GM12865 (cell line): ENCODE measurements around the gene KRT36.

Experiments
- DNase-seq: peaks from one replicate; pipeline ENCODE4 v3.0.0; 2010; ENCODE audit warnings: low read depth
- H3K4me3 ChIP-seq: 2 replicates; pipeline ENCODE4 v1.5.1; 2011; ENCODE audit warnings: mild to moderate bottlenecking, low read depth, low read length, control low read depth
- CTCF ChIP-seq: IDR thresholded peaks from 2 replicates; pipeline ENCODE4 v1.5.1; 2011; ENCODE audit warnings: low read length, control low read depth, low read depth, inconsistent platforms; ENCODE audit not compliant: insufficient read depth; ENCODE audit errors: missing control alignments

Gene KRT36

GRCh38 chr17:41510251-41511065, 20.7 kb upstream of the KRT36 start:
- TF ChIP-seq CTCF, result no peak
- H3K4me3 ChIP-seq, result no peak overlapping the region
- DNase-seq, result no peak

GRCh38 chr17:41507315-41507880, 17.7 kb upstream of the KRT36 start:
- TF ChIP-seq CTCF, result no peak
- H3K4me3 ChIP-seq, result no peak overlapping the region

GRCh38 chr17:41505809-41506767, 16.4 kb upstream of the KRT36 start:
- no peak for TF ChIP-seq CTCF
- no peak for DNase-seq
- no peak overlapping the region for H3K4me3 ChIP-seq

More at GRCh38 chr17:41507315-41507880, 17.7 kb upstream of the KRT36 start:
- DNase-seq, result no peak

- no peak for TF ChIP-seq CTCF
- no peak for DNase-seq
- no peak within 1 kb of the TSS for H3K4me3 ChIP-seq
Measured at GRCh38 chr17:41505007-41505808, 15.5 kb upstream of the KRT36 start, which contains the start of gene KRT13. KRT13 (minus strand) TSS chr17:41505612; CDS start chr17:41505550, 62 bp downstream.

GRCh38 chr17:41504246-41504977, 14.7 kb upstream of the KRT36 start:
- DNase-seq, result no peak
- no peak for TF ChIP-seq CTCF
- H3K4me3 ChIP-seq, result no peak overlapping the region

GRCh38 chr17:41503202-41503601, 13.5 kb upstream of the KRT36 start:
- TF ChIP-seq CTCF, result no peak
- no peak overlapping the region for H3K4me3 ChIP-seq
- DNase-seq, result no peak
